ENCODE results near the gene RNF13.

RNF13 gene

DNA sequence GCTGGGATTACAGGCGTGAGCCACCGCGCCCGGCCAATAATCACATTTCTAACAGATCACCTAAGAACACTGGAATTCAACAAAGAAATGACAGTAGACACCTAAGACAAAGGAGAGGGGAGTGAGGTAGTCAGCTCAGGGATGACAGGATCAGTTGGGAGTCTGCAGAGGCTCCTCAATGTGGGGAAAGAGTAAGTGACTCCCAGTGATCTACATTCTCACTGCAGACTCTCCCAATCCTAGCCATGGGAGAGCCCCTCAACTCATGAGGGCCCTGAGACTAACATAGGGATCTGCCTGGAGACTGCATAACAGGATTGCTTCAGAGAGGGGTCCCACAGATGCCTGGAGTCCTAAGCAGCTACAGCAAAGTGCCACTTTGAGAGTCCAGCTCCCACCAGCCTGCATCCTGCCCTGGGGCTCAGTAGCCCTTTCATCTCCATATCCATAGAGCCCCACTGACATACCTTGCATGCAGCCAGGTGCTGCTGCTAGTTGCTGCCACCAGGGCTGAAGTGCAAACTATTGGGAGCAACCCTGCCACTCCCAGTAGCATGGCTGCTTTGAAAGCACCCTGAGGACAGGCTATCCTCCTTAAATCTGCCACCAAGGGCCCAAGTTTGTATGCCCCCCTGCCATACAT is 179.5 kb downstream of the RNF13 start:
- DNase-seq (ENCODE audit: low spot score), result no peak

DNA sequence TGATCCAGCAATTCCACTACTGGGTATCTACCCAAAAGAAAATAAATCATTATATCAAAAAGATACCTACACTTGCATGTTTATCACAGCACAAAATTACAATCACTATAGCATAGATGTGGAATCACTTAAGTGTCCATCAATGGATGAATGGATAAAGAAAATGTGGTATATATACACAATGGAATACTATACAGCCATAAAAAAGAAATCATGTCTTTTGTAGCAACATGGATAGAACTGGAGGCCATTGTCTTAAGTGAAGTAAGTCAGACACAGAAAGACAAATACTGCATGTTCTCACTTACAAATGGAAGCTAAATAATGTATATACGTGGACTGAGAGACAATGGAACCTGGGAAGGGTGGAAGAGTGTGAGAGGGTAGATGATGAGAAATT is 185.9 kb downstream of the RNF13 start:
- no peak for DNase-seq (ENCODE audit: low spot score)

DNA sequence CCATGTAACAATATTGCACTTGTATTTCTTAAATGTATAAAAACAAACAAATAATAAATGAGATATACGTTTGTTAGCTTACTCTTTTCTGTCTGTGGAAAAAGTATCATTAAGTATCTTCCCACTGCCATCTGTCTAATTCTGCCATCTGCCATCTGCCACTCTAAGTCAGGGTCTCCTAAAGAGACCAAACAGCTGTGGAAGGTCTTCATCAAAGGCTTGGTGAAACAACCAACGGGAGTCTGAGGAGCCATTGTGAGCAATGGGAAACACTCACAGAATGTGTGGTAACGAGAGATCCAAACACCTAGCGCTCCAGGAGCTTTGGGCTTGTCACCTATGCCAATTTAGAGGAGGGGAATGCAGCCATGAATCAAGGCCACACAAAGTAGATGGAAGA is 186.4 kb downstream of the RNF13 start:
- no peak for DNase-seq (ENCODE audit: low spot score)

DNA sequence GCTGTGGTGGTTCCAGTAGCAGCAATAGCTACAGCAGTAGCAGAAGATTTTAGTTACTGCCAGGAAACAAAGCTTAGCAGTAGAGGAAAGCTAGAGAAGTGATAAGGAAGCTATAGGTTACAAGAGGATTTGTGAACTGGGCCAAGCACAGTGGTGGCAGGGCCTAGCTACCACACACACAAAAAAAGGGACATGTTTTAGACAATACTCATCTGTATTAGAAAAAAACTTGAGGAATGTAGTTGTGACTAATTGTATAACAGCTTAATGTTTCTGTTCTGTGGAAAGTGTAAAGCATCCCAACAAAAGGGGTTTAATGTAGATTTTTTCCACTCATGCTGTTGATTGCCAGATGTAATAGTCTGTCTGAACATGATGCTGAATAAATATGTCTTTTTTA is 187.6 kb downstream of the RNF13 start:
- DNase-seq (ENCODE audit: low spot score), result no peak

DNA sequence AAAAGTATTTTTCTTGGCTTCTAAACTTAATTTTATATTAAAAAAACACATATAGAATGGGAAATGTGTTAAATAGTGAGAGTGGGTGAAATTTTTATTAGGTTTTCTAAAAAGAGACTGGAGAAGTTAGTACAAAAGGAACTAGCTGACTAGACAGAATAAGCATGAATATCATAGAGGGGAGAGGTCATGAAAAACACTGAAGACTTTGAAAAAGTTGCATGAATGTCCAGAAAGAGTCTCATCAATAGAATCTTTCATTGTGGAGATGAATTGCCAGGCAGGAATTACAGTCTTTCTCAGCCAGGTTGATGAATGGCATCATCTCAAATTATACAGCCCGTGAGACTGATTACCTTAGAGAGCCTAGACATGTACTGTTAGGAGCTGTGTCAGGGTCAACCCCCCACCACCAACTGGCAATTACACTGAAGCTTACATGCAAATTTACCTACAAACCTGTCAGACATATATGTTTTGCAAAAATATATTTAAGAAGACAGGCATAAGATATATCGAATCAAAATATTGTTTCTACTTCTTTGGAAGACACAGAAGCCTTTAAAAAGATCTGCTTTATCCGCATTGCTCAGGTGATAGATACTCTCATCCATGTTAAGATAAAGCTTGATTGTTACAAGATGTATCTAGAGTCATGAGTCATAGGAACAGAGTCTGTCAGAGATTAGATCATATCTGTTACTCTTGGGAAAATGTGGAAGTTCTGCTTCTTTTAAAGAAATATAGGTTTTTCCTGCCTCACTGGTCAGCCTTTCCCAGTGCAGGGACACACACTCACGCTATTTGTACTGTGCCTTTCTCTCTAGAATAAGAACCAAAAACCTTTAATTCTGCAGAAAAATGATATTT is 192.5 kb downstream of the RNF13 start:
- DNase-seq (ENCODE audit: low spot score), result no peak

DNA sequence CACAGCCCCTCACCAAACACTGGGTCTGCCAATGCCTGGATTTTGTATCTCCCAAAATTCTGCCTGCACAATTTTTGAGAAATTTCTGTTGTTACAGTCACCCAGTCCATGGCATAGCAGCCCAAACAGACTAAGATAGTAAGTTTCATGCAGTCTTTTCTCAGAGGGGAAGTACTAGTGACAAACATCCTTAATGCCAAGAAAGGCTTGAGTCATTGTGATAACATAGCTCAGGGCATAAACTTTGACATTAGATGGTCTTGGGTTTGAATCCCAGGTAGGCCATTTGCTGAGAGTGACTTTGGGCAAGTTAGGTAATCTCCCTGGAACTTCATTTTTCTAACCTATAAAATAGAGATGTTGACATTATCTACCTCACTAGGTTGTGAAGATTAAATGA is 193.8 kb downstream of the RNF13 start:
- DNase-seq (ENCODE audit: low spot score), result no peak
